Eye (tissue), 1 donor: ENCODE measurements around the gene GNAQ.
"Not testable (repeated sequence)": the region's sequence is repeated elsewhere in the genome, so short reads cannot be mapped to it uniquely, and the experiment has no call there.

Source experiments
- DNase-seq: peaks from one replicate; pipeline ENCODE4 v3.0.0-alpha.2; 2015

GNAQ gene

DNA sequence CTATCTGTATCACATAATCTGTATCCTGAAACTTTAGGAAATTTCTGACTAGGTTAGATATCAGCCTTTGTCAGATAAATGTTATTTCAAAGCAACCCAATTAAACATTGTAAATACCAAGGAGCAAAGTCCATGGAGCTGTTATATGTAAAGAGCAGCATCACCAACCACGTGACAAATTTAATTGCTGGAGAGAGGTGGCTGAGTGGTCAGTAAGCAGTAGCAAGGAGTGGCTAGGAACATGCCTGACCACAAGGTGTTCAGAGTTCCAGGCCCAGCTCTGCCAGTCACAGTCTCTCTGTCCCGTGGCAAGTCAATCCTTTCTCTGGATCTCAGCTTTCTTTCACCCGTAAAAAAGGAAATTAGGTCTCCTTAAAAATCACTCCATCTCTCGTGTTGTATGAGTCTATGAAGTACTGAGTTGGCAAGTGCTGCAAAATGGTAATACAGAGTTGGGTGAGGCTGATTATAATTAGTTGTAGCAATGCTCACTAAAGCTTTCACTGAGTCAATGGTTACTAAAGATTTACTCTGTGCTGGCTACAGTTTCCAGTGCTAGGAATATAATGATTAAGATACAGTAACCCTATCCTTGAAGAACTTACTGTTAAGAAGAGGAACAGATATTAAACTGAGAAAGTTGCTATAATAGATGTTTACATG lies 166.1 kb downstream of the GNAQ start:
- no peak for DNase-seq

DNA sequence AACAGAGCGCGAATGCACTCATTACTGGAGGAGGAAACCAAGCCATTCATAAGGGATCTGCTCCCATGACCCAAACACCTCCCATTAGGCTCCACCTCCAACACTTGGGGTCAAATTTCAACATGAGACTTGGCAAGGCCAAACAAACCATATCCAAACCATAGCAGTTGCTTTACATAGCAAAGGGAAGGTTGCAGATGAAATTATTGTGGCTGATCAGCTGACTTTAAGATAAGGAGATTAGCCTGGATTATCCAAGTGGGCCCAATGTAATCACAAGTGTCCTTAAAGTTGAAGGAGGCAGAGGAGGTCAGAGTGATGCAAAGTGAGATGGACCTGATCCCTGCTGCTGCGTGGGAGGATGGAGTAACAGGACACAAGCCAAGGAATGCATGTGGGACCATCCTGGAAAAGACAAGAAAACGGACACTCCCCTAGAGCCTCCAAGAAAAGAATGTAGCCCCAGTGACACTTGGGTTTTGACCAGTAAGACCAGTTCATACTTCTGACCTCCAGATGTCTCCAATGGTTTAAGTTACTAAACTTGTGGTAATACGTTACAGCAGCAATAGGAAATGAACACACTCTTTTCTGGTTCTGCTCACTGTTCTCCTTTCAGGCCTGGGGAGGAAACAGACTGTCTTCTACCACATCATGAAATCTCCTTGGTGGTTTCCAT lies 167.3 kb downstream of the GNAQ start:
- no peak for DNase-seq

- DNase-seq = not testable (repeated sequence)
These were observed 168.0 kb downstream of the GNAQ start for GRCh38 chr9:77863638-77864037.

GRCh38 chr9:77860953-77861352 lies 170.7 kb downstream of the GNAQ start:
- not testable (repeated sequence) for DNase-seq

DNA sequence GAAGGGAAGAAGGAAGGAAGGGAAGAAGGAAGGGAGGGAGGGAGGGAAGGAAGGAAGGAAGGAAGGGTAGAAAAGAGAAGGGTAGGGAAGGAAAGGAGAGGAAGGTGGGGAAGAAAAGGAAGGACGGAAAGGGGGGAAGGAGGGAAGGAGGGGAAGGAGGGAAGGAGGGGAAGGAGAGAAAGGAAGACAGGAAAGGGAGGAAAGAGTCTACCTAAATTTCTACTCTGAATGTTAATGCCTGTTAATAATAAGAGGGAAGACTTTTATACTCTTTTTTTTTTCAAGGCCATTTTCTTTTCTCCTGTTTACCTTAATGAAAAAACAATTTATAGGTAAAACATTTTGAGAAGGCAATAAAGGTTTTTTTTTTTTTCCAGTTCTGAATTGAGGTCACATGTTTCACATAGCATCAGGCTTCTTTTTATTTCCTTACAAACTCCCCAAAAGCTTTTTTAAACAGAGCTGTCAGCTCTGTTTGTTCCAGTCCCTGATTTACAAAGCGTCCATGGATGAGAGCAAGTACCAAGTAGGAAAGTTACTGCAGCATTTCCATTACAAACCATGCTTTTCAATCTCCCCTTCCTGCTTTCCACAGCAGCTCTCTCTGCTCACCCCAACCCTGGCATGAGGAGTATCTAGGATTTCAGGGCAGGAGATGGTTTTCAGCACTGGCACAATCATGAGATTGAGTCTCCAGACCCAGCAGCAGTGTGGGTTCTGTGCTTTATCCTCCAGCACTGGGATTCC lies 173.9 kb downstream of the GNAQ start:
- no peak for DNase-seq

GRCh38 chr9:77856615-77857014 lies 175.0 kb downstream of the GNAQ start:
- no peak for DNase-seq

GRCh38 chr9:77854916-77855311 lies 176.7 kb downstream of the GNAQ start:
- no peak for DNase-seq

DNA sequence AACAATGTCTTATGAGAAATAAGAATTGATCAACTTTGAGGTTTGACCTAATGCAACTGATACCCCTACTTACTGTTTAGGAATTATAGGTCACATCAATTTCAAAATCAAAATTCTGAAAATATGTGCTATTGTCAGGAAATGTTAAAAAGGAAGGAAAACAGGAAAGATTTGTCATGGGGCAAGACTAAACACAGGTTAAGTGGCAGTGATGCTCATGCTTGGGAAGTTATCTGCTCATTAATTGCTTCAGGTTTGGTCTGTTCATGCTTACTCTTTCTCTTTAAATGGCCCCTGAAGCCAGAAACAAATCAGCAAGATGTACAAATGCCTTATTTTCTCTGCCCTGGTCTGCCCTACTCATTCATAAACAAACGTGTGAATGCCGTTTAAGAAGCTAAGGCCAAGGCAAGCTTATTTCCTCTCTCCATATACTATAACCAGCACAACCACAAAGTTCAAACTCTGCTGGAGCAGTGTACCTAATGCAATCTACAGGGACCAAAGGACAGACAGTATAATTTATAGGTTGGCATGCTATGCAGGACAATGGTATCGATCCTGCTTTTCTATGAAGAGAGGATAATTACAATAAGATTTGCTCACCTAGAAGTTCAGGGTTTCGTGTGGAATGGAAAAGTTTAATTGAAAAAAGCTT lies 177.2 kb downstream of the GNAQ start:
- no peak for DNase-seq

- DNase-seq = no peak
These were observed 177.9 kb downstream of the GNAQ start for GRCh38 chr9:77853716-77854115.

DNA sequence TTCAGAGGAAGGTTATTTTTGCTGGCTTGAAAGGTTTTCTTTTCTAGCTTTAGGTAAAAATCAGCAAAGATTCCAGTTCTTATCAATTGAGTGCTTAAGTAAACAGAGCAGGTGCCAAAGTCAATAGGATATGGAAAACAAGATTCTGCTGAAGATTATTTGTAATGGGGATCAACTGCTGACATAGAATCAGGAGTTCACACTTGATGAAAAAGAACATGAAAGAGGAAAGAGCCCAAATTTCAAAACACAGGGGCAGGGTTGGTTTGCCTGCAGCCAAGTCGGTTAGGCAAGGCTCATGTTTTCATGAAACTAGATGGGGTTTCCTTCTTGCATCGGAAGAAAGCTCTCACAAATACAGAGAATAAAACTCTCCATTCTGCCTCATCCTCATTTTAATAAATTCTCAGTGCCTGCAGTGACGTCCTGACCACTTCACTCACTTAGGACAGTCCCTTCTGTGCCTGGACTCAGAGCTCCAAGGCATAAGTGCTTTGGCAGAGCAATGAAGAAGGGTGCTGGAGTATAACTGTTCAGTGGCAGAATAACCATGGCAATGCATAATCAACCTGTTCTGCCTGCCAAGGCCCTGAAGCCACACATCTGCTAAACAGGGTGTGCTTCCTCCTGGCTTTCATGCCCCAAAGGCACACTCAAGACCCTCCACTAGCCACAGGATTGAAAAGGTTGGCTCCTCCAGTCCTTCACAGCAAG lies 179.6 kb downstream of the GNAQ start:
- DNase-seq = no peak

- DNase-seq = no peak
These were observed 182.7 kb downstream of the GNAQ start for GRCh38 chr9:77848897-77849296.

DNA sequence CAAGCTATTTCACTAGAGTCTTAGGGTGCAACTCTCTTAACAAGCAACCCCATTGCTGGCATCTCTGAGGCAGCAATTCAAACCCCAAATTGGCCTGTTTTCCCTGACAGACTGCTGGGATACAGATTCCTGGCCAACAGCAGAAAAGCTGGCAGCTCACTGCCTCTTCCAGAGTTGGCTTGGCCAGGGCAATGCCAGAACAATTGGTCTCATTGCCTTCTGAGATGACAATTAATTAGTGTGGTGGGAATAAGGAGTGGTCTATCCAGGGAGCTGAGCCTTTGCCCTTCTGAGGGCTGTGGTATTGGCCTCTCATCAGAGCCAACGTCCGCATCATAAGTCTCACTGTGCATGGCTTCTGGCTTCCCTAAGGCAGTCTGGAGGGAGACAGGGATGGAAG lies 183.2 kb downstream of the GNAQ start:
- no peak for DNase-seq

DNA sequence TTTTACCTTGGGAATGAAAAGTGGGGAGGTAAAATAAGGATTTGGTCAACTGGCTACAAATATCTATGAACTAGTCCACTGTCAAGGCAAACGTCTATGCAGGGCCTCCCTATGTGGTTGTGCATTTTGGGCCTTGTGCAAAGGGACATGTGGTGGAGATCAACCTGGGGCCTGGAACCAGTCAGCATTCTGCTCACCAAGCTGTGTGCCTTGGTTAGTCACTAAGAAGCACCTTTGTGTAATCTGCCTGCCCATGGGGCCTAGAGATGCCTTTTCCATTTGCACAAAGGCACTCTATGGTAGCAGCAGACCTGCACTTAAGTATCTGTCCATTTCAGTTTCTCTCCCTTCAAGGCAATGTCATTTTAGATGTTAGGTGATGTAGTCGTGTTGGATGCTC lies 184.0 kb downstream of the GNAQ start:
- no peak for DNase-seq

GRCh38 chr9:77847059-77847499 lies 184.5 kb downstream of the GNAQ start:
- no peak for DNase-seq

DNA sequence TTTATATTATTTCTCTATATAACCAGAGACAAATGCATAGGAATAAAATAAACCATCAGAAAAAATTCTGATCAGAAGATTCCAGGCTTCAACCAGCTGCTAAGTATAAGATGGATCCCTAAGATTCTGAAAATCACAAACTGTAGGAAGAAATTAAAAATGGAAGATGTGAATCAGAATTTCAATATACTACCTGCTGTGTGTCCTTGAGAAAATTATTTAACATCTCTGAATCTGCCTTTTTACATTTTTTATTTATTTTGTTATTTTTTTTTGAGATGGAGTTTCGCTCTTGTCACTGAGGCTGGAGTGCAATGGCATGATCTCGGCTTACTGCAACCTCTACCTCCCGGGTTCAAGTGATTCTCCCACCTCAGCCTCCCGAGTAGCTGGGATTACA lies 187.2 kb downstream of the GNAQ start:
- no peak for DNase-seq

DNA sequence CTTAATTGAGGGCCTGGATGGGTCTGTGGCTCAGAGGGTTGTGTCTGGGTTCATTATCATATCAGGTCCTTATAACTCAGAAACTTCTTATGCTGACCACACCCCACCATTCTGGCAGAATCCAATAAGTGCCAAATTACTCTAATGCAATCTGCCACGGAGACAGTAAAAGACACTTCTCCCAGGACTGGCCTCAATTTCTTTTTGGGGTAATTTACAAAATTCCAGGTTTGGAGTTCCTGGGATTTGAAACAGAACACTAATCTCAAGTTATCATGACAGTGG lies 187.8 kb downstream of the GNAQ start:
- no peak for DNase-seq

DNA sequence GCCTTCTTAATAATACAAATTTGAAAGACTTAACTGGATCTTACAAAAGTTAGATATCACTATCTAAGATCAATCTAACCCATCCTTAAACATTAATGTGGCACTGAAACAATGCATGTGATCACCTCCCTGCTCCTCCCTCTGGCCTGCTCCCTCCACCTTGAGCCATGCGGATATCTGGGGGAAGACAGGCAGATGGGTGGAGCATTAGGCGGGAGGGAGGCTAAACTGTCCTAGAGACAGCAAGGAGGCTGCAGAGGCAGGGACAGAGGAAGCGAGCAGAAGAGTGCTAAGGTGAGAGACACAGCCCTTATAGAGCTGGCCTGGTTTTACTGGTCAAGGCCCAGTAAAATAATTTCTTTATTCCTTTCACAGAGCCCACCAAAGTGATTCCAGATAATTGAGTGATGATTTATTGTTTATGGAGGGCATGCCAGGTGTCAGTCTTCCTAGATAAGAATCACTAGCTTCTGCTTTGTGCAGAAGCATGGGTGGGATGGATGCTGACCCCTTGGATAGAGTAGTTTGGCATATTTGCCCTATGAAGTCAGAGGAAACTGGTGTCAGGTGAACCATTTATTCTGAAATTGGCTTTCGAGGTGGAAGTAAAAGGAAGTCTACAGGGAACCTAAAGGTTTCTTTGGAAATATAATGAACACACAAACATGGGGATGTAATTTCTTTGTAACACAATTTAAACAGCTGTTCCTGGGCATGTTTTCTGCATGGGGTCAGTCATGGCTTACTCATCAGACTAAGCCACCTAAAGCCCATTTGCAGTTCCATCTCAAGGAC lies 188.3 kb downstream of the GNAQ start:
- no peak for DNase-seq

DNA sequence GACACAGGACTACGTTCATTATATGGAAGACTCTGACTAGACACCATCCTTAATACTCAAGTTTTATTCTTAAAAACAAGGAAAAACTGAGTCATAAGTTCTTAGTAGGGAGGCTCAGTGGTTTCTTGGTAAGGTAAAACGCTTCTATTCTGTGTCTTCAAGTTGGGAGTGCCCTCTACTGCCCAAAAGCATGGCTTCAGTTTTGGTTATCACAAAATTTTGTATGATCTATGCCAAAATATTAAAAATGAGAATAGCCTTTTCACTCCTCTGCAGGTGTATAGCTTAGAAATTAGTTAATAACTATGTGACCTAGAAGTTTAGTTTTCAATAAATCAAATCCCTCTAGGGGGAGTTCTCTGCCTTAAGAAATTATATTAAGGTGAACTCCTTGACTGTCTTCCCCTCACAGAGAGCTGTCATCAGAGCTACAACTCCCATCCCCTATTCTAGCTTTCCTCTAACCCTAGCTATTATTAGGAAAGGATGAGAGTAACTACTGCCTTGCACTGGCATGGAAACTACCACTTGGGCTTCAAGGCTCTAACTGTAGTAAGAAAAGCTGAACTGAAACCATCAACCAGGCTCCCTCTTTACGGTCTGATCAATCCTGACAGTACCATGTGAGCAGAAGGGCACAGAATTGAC lies 189.7 kb downstream of the GNAQ start:
- no peak for DNase-seq

GRCh38 chr9:77839459-77840140 lies 192.0 kb downstream of the GNAQ start:
- DNase-seq = no peak

DNA sequence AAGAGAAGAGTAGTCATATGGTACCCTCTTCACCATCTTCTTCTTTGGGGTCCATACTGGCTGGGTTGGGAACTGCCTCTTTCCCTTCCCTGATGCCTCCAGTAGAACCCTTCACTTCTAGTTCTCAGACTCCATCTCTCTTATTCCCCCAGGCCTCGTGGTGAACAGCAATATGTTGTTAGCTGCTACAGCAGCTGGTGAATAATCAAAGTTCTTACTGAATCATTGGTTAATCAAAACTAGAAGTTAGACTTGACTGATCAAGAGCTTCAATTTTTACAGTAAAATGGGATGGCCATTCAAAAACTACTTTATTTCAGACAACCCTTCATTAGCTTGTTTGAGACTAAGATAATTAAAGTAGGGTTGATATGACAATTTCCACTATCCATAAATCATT lies 192.6 kb downstream of the GNAQ start:
- DNase-seq = no peak

DNA sequence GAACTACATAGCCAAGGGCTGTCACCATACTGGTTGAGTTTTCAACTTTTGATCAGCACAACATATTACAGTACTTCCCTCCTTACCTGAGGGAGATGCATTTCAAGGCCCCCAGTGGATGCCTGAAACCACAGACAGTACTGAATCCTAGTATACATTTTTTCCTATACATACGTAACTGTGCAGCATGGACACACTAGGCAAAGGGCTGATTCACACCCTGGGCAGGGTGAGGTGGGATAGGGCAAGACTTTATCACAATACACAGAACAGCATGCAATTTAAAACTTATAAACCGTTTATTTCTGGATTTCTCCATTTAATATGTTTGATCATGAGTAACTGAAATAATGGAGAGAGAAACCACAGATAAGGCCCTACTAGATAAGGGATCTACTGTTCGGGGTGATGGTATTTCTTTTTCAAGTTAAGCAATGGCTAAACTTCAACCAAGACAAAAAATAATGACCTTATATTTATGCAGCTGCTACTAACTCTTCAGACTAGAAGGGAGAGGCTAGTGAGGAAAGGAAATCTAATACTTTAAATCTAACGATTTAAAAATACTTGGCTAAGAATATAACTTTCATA lies 196.6 kb downstream of the GNAQ start:
- no peak for DNase-seq
